WTC11 (cell line): ENCODE measurements around the gene CHTOP. TPM values are rescaled to one million over a fixed set of nuclear protein-coding genes. Genes with fewer than 3 reads are reported as not detected.

ENCODE experiments used
- ATAC-seq: fragments of 200-7000 bp; cut with Tn5 transposase; 2 replicates; pipeline ENCODE4 v1.10.0; 2021; ENCODE audit warnings: mild to moderate bottlenecking, moderate library complexity
- CTCF ChIA-PET: fragments of 300-600 bp; sonication (Branson Sonifier 250); formaldehyde crosslinking; loops from one replicate; lab custom pipeline; 2021; ENCODE audit warnings: antibody characterized with exemption; lab: Charles Lee
- POLR2A ChIA-PET: fragments of 350-600 bp; sonication (Branson Sonifier 250); formaldehyde crosslinking; loops from one replicate; lab custom pipeline; 2021; ENCODE audit warnings: antibody characterized with exemption; lab: Charles Lee
- DNase-seq: peaks from one replicate; pipeline ENCODE4 v3.0.0; 2021; ENCODE audit warnings: low spot score
- H3K27ac Mint-ChIP-seq: 2 replicates; pipeline ENCODE4 v1.8.0; 2021; ENCODE audit warnings: mixed read lengths
- H3K27me3 Mint-ChIP-seq: 2 replicates; pipeline ENCODE4 v1.8.0; 2021; ENCODE audit warnings: low read depth, mild to moderate bottlenecking, moderate library complexity, mixed read lengths
- H3K36me3 Mint-ChIP-seq: 2 replicates; pipeline ENCODE4 v1.8.0; 2021; ENCODE audit warnings: mixed read lengths
- H3K4me1 Mint-ChIP-seq: 2 replicates; pipeline ENCODE4 v1.8.0; 2022; ENCODE audit warnings: mixed read lengths
- H3K4me3 Mint-ChIP-seq: 2 replicates; pipeline ENCODE4 v1.8.0; 2021; ENCODE audit warnings: mild to moderate bottlenecking, moderate library complexity, mixed read lengths
- H3K9me3 Mint-ChIP-seq: 2 replicates; pipeline ENCODE4 v1.8.0; 2021; ENCODE audit warnings: mixed read lengths
- CTCF ChIP-seq: fragments of 200-600 bp; IDR thresholded peaks from 2 replicates; pipeline ENCODE4 v1.8.0; 2022; ENCODE audit warnings: antibody characterized with exemption
- ELF4 ChIP-seq: sonication (generic); formaldehyde crosslinking; IDR thresholded peaks from 2 replicates; pipeline ENCODE4 v1.8.1; 2022; ENCODE audit warnings: low read depth, mild to moderate bottlenecking, moderate library complexity, missing genetic modification reagents
- ETV6 ChIP-seq: sonication (generic); formaldehyde crosslinking; IDR thresholded peaks from 2 replicates; pipeline ENCODE4 v1.8.1; 2022; ENCODE audit warnings: mild to moderate bottlenecking, missing genetic modification reagents
- GRHL2 ChIP-seq: fragments of 250-450 bp; sonication (Bioruptor Pico); IDR thresholded peaks from 2 replicates; pipeline ENCODE4 v1.8.0; 2022; ENCODE audit warnings: mild to moderate bottlenecking, moderate library complexity; ENCODE audit not compliant: insufficient replicate concordance, severe bottlenecking
- JAZF1 ChIP-seq: fragments of 250-450 bp; sonication (Bioruptor Pico); IDR thresholded peaks from 2 replicates; pipeline ENCODE4 v1.9.0; 2021; ENCODE audit warnings: moderate library complexity, mild to moderate bottlenecking, inconsistent platforms
- NFATC4 ChIP-seq: fragments of 250-450 bp; sonication (Bioruptor Pico); IDR thresholded peaks from 2 replicates; pipeline ENCODE4 v1.9.0; 2021; ENCODE audit warnings: mild to moderate bottlenecking
- NFE2L1 ChIP-seq: sonication (generic); formaldehyde crosslinking; IDR thresholded peaks from 2 replicates; pipeline ENCODE4 v1.8.1; 2023; ENCODE audit warnings: missing genetic modification reagents
- NR3C1 ChIP-seq: sonication (generic); formaldehyde crosslinking; conservative IDR thresholded peaks from 2 replicates; pipeline ENCODE4 v1.8.1; 2023; ENCODE audit warnings: low read depth, mild to moderate bottlenecking, missing genetic modification reagents
- OVOL2 ChIP-seq: fragments of 250-450 bp; sonication (Bioruptor Pico); IDR thresholded peaks from 2 replicates; pipeline ENCODE4 v1.9.0; 2021; ENCODE audit warnings: mild to moderate bottlenecking, borderline replicate concordance
- PRDM15 ChIP-seq: sonication (generic); formaldehyde crosslinking; IDR thresholded peaks from 2 replicates; pipeline ENCODE4 v1.8.0; 2022; ENCODE audit warnings: missing genetic modification reagents
- RELA ChIP-seq: sonication (generic); formaldehyde crosslinking; IDR thresholded peaks from 2 replicates; pipeline ENCODE4 v1.8.1; 2022; ENCODE audit warnings: missing genetic modification reagents, mild to moderate bottlenecking, borderline replicate concordance
- TCF7 ChIP-seq: sonication (generic); formaldehyde crosslinking; IDR thresholded peaks from 2 replicates; pipeline ENCODE4 v1.8.0; 2022; ENCODE audit warnings: mild to moderate bottlenecking, low read depth, missing genetic modification reagents, moderate library complexity
- ZNF138 ChIP-seq: sonication (generic); formaldehyde crosslinking; conservative IDR thresholded peaks from 2 replicates; pipeline ENCODE4 v1.8.1; 2022; ENCODE audit warnings: mild to moderate bottlenecking, moderate library complexity, missing genetic modification reagents
- ZNF263 ChIP-seq: sonication (generic); formaldehyde crosslinking; IDR thresholded peaks from 2 replicates; pipeline ENCODE4 v1.8.1; 2022; ENCODE audit warnings: low read depth, mild to moderate bottlenecking, moderate library complexity, missing genetic modification reagents
- ZNF416 ChIP-seq: fragments of 250-450 bp; sonication (Bioruptor Pico); IDR thresholded peaks from 2 replicates; pipeline ENCODE4 v1.9.0; 2021; ENCODE audit warnings: mild to moderate bottlenecking, inconsistent platforms
- ZNF423 ChIP-seq: fragments of 250-450 bp; sonication (Bioruptor Pico); IDR thresholded peaks from 2 replicates; pipeline ENCODE4 v2.1.2; 2022; ENCODE audit warnings: mild to moderate bottlenecking, moderate library complexity
- total RNA-seq: library from RNA; stranded (reverse); gene quantifications from 3 replicates; pipeline ENCODE4 v1.2.3, GENCODE V29; 2021
- TF ChIP-seq, protein P1 (sequence below): sonication (generic); formaldehyde crosslinking; conservative IDR thresholded peaks from 2 replicates; pipeline ENCODE4 v1.8.1; 2022; ENCODE audit warnings: mild to moderate bottlenecking, missing genetic modification reagents
- TF ChIP-seq, protein P2 (sequence below): fragments of 250-450 bp; sonication (Bioruptor Pico); IDR thresholded peaks from 2 replicates; pipeline ENCODE4 v1.9.0; 2021; ENCODE audit warnings: mild to moderate bottlenecking, borderline replicate concordance

The CHTOP gene
- total RNA-seq, 1 experiment from 2014 or later: 101 TPM

DNA sequence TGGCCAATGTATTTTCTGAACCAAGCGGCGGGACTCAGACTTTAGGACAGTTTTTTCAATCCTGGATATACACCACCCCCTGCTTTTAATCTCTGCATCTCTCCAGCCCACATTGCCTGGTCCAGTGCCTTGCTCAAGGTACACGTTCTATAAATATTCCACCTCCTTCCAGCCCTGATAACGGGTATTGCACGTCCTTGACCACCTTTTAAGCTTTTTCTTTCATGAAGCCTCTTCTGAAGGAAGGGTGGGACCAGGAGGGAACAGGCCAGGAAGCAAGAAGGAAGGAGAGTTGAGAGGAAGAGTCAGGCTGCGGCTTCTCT, 24.3 kb upstream of the CHTOP start (continued):
- no peak for TF ChIP-seq NFE2L1 (CRISPR knock-in tag)

- no peaks in the 10 kb centered on the region for H3K9me3 Mint-ChIP-seq
- no peak for DNase-seq
- no peak overlapping the region for H3K4me3 Mint-ChIP-seq
- ATAC-seq: no peak
- H3K27ac Mint-ChIP-seq: no peak overlapping the region
- ChIA-PET POLR2A (no interaction called here), CTCF (interaction anchor here (14.4 kb wide), 1 partner anchor 18 kb away, joined by 230 read pairs; the partner anchor contains the start of genes S100A1 and S100A13)
- H3K27me3 Mint-ChIP-seq: no peaks in the 10 kb centered on the region; the same call in 1 of the 2 replicates
- H3K4me1 Mint-ChIP-seq: peaks cover 61% of the 10 kb centered on the region
- no peak for TF ChIP-seq NFATC4 (CRISPR knock-in tag)
- no peak for TF ChIP-seq JAZF1 (CRISPR knock-in tag)
- TF ChIP-seq NR3C1 (CRISPR knock-in tag): no peak
- TF ChIP-seq OVOL2 (CRISPR knock-in tag): no peak
- no peak for TF ChIP-seq ZNF416 (CRISPR knock-in tag)
- TF ChIP-seq, protein P1, sequence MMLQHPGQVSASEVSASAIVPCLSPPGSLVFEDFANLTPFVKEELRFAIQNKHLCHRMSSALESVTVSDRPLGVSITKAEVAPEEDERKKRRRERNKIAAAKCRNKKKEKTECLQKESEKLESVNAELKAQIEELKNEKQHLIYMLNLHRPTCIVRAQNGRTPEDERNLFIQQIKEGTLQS (CRISPR knock-in tag): no peak
- TF ChIP-seq GRHL2 (CRISPR knock-in tag): no peak
- no peak for TF ChIP-seq ELF4 (CRISPR knock-in tag)
- no peak for TF ChIP-seq TCF7
- H3K36me3 Mint-ChIP-seq: no peaks in the 10 kb centered on the region
Measured at GRCh38 chr1:153610334-153610733, 23.5 kb upstream of the CHTOP start.

DNA sequence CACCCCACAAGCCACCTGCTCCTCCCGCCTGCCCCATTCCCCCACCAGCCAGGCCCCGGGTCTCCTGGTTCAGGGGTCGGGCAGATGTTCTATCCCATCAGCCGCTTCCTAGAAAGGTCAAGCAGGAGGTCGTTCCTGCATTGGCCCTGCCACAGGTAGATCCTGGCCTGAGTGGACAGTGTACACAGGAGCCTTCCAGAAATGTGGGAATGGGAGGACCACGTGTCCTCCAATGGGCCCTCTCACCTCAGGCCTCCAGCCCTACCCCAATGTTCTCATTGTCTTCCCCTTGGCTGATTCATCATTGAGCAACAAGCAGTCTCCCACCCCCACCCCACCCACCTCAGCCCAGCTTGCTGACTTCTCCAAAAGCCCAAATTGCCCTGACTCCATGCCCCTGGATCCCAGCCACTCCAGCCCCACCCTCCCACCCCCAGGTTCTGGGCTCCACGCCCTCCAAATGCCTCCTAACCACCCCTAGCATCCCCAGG, 23.0 kb upstream of the CHTOP start:
- Mint-ChIP-seq H3K4me3 (no peak overlapping the region), H3K4me1 (peaks cover 60% of the 10 kb centered on the region), H3K27me3 (no peaks in the 10 kb centered on the region; the same call in 1 of the 2 replicates), H3K9me3 (no peaks in the 10 kb centered on the region), H3K27ac (no peak overlapping the region), H3K36me3 (no peaks in the 10 kb centered on the region)
- ChIA-PET POLR2A (no interaction called here), CTCF (interaction anchor here (1.9 to 14.4 kb wide), 3 partner anchors 12 to 39 kb away, joined by 5 to 230 read pairs (median 33); partner anchors contain the start of genes S100A1 and S100A13)
- DNase-seq (no peak), ATAC-seq (no peak)
- TF ChIP-seq RELA (CRISPR knock-in tag) (no peak), ZNF138 (no peak), CTCF (no peak), ETV6 (CRISPR knock-in tag) (no peak), NFATC4 (CRISPR knock-in tag) (no peak), ZNF263 (CRISPR knock-in tag) (no peak), NFE2L1 (CRISPR knock-in tag) (no peak), ZNF423 (CRISPR knock-in tag) (no peak), NR3C1 (CRISPR knock-in tag) (no peak), PRDM15 (CRISPR knock-in tag) (no peak)
- TF ChIP-seq, protein P2, sequence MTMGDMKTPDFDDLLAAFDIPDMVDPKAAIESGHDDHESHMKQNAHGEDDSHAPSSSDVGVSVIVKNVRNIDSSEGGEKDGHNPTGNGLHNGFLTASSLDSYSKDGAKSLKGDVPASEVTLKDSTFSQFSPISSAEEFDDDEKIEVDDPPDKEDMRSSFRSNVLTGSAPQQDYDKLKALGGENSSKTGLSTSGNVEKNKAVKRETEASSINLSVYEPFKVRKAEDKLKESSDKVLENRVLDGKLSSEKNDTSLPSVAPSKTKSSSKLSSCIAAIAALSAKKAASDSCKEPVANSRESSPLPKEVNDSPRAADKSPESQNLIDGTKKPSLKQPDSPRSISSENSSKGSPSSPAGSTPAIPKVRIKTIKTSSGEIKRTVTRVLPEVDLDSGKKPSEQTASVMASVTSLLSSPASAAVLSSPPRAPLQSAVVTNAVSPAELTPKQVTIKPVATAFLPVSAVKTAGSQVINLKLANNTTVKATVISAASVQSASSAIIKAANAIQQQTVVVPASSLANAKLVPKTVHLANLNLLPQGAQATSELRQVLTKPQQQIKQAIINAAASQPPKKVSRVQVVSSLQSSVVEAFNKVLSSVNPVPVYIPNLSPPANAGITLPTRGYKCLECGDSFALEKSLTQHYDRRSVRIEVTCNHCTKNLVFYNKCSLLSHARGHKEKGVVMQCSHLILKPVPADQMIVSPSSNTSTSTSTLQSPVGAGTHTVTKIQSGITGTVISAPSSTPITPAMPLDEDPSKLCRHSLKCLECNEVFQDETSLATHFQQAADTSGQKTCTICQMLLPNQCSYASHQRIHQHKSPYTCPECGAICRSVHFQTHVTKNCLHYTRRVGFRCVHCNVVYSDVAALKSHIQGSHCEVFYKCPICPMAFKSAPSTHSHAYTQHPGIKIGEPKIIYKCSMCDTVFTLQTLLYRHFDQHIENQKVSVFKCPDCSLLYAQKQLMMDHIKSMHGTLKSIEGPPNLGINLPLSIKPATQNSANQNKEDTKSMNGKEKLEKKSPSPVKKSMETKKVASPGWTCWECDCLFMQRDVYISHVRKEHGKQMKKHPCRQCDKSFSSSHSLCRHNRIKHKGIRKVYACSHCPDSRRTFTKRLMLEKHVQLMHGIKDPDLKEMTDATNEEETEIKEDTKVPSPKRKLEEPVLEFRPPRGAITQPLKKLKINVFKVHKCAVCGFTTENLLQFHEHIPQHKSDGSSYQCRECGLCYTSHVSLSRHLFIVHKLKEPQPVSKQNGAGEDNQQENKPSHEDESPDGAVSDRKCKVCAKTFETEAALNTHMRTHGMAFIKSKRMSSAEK (CRISPR knock-in tag): no peak
